Measurements from ENCODE around the gene BCL2. TPM values are rescaled to one million over a fixed set of nuclear protein-coding genes. Genes with fewer than 3 reads are reported as not detected.

BCL2 gene
- total RNA-seq, 1 donor from 2014 or later = 4.9 TPM

GRCh38 chr18:63314062-63314790 is 5.3 kb downstream of the BCL2 start:
- H3K4me1 Mint-ChIP-seq = peaks cover 24% of the 10 kb centered on the region
- no peak overlapping the region for H3K4me3 Mint-ChIP-seq
- H3K9ac ChIP-seq = no peak overlapping the region
- H3K4me1 ChIP-seq = peaks cover 9% of the 10 kb centered on the region
- H3K27me3 ChIP-seq = peaks cover 36% of the 10 kb centered on the region
- peaks cover 8% of the 10 kb centered on the region for H3F3A ChIP-seq (ENCODE audit: low read depth)
- no peak overlapping the region for H3K4me2 ChIP-seq
- no peak overlapping the region for H2AFZ ChIP-seq (replicated peaks)
- no peaks in the 10 kb centered on the region for H3K36me3 ChIP-seq
- TF ChIP-seq CTCF (IDR thresholded peaks at IDR 0.05) (no peak), EZH2 (IDR thresholded peaks at IDR 0.05) (no peak), EZH2phosphoT487 (IDR thresholded peaks at IDR 0.05) (no peak)
- H3K9me3 ChIP-seq (ENCODE audit: low read depth) = no peaks in the 10 kb centered on the region
- no peak overlapping the region for H3K27ac Mint-ChIP-seq
- no peaks in the 10 kb centered on the region for H3K79me2 ChIP-seq (ENCODE audit: low read depth)
- H3K36me3 Mint-ChIP-seq = peaks cover 20% of the 10 kb centered on the region
- H3K4me3 ChIP-seq = no peak overlapping the region
- H3K27ac ChIP-seq = no peak overlapping the region
- peaks cover 8% of the 10 kb centered on the region for H4K20me1 ChIP-seq (ENCODE audit: low read depth)
- no peaks in the 10 kb centered on the region for H3K9me3 Mint-ChIP-seq
- H3K27me3 Mint-ChIP-seq (ENCODE audit: insufficient read depth, low read depth) = peaks cover 5% of the 10 kb centered on the region
- no peak for DNase-seq (ENCODE audit: low spot score)

- Histone ChIP-seq H3K4me2 (no peak overlapping the region), H3F3A (ENCODE audit: low read depth) (peaks cover 8% of the 10 kb centered on the region), H3K9me3 (ENCODE audit: low read depth) (no peaks in the 10 kb centered on the region), H4K20me1 (ENCODE audit: low read depth) (peaks cover 1% of the 10 kb centered on the region), H3K4me1 (peaks cover 2% of the 10 kb centered on the region), H3K9ac (no peak overlapping the region), H2AFZ (replicated peaks) (no peak overlapping the region), H3K4me3 (no peak overlapping the region), H3K27ac (no peak overlapping the region), H3K79me2 (ENCODE audit: low read depth) (no peaks in the 10 kb centered on the region), H3K36me3 (no peaks in the 10 kb centered on the region), H3K27me3 (peaks cover 28% of the 10 kb centered on the region)
- Mint-ChIP-seq H3K4me3 (no peak overlapping the region), H3K4me1 (peaks cover 17% of the 10 kb centered on the region), H3K36me3 (peaks cover 19% of the 10 kb centered on the region), H3K9me3 (no peaks in the 10 kb centered on the region), H3K27ac (no peak overlapping the region), H3K27me3 (ENCODE audit: insufficient read depth, low read depth) (peaks cover 3% of the 10 kb centered on the region)
- TF ChIP-seq EZH2 (IDR thresholded peaks at IDR 0.05) (no peak), CTCF (IDR thresholded peaks at IDR 0.05) (no peak), EZH2phosphoT487 (IDR thresholded peaks at IDR 0.05) (no peak)
- no peak for DNase-seq (ENCODE audit: low spot score)
These were observed 6.1 kb downstream of the BCL2 start for GRCh38 chr18:63313396-63313917.

- no peak overlapping the region for H3K4me3 ChIP-seq
- Mint-ChIP-seq H3K27me3 (ENCODE audit: insufficient read depth, low read depth) (peaks cover 3% of the 10 kb centered on the region), H3K36me3 (peaks cover 16% of the 10 kb centered on the region), H3K4me3 (no peak overlapping the region), H3K9me3 (no peaks in the 10 kb centered on the region), H3K27ac (no peak overlapping the region), H3K4me1 (peaks cover 18% of the 10 kb centered on the region)
- H2AFZ ChIP-seq (replicated peaks) = no peak overlapping the region
- no peaks in the 10 kb centered on the region for H3K36me3 ChIP-seq
- H3K27ac ChIP-seq = no peak overlapping the region
- H3K9me3 ChIP-seq (ENCODE audit: low read depth) = no peaks in the 10 kb centered on the region
- H4K20me1 ChIP-seq (ENCODE audit: low read depth) = no peaks in the 10 kb centered on the region
- DNase-seq (ENCODE audit: low spot score) = no peak
- TF ChIP-seq EZH2 (IDR thresholded peaks at IDR 0.05) (no peak), EZH2phosphoT487 (IDR thresholded peaks at IDR 0.05) (no peak), CTCF (IDR thresholded peaks at IDR 0.05) (no peak)
- H3K4me2 ChIP-seq = no peak overlapping the region
- no peak overlapping the region for H3K9ac ChIP-seq
- no peaks in the 10 kb centered on the region for H3K79me2 ChIP-seq (ENCODE audit: low read depth)
- H3K4me1 ChIP-seq = peaks cover 3% of the 10 kb centered on the region
- H3F3A ChIP-seq (ENCODE audit: low read depth) = peaks cover 7% of the 10 kb centered on the region
- H3K27me3 ChIP-seq = peaks cover 22% of the 10 kb centered on the region
These were observed 6.7 kb downstream of the BCL2 start for GRCh38 chr18:63312737-63313395.
